GM04503 (cell line): ENCODE results near the gene ABHD15.

Source experiments
- DNase-seq: peaks from one replicate; pipeline ENCODE4 v3.0.0-alpha.2; 2012; ENCODE audit warnings: low read depth

ABHD15 gene

DNA sequence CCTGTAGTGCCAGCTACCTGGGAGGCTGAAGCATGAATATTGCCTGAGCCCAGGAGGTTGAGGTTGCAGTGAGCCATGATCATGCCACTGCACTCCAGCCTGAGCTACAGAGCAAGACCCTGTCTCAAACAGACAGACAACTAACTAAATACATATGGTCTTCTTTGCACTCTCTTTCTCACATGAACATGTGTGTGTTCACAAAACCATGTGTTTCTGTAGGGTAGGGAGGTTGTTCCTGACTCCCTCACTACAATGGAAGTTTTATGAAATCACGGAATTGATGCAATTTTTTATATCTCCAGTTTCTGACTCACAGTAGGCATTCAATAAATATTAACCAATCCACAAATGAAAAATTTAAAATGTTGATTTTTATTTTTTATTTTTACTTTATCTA, 48.5 kb downstream of the ABHD15 start:
- no peak for DNase-seq

DNA sequence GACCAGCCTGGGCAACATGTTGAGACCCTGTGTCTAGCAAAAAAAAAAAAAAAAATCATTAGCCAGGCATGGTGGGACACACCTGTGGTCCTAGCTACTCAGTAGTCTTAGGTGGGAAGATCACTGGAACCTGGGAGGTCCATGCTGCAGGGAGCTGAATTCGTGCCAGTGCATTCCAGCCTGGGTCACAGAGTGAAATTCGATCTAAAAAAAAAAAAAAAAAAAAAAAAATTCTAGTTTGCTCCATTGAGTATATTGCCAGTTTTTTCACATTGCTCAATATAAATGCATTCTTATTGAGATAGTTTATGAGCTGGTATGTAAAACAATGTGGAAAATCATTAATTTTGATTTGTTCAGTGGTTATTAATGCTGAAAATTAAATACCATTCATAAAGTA, 52.0 kb downstream of the ABHD15 start:
- no peak for DNase-seq

DNA sequence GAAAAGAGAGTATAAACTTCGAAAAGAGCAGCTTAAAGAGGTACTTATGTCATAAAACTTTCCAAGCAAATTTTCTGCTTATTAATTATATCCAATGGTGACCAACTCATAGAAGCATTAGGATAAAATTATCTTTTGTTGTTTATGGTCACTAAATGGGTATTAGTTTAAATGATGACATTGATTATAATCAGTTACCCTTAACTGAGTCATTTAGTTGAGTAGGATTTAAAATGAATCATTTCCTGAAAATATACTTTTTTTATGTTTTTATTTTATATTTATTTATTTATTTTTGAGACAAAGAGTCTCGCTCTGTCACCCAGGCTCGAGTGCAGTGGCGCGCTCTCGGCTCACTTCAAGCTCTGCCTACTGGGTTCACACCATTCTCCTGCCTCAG, 55.9 kb downstream of the ABHD15 start:
- DNase-seq: no peak
